Jurkat, Clone E6-1 (cell line): ENCODE data around the gene FAM200A.
"Not testable (repeated sequence)": the region's sequence is repeated elsewhere in the genome, so short reads cannot be mapped to it uniquely, and the experiment has no call there.

Experiments used
- DNase-seq: peaks from one replicate; pipeline ENCODE4 v3.0.0-alpha.2; 2011; ENCODE audit warnings: low read depth, low spot score
- H3K4me3 ChIP-seq: 2 replicates; pipeline ENCODE4 v1.5.1; 2011; ENCODE audit warnings: mild to moderate bottlenecking, low read length, control low read depth, moderate library complexity

The FAM200A gene

GRCh38 chr7:99521399-99521798 lies 30.5 kb downstream of the FAM200A start:
- no peak for DNase-seq
- H3K4me3 ChIP-seq: no peak overlapping the region

GRCh38 chr7:99514050-99514449 lies 37.9 kb downstream of the FAM200A start:
- no peak overlapping the region for H3K4me3 ChIP-seq
- no peak for DNase-seq

GRCh38 chr7:99505324-99505662 lies 46.6 kb downstream of the FAM200A start:
- peak overlapping the region; percentile 92 for H3K4me3 ChIP-seq
- no peak for DNase-seq

GRCh38 chr7:99504603-99505323 lies 47.2 kb downstream of the FAM200A start, which contains the start of gene ZKSCAN5:
ZKSCAN5 (plus strand) TSS chr7:99504662; CDS start chr7:99506045, 1,383 bp downstream.
- peak within 1 kb of the TSS; percentile 92 for H3K4me3 ChIP-seq
- peak; percentile 91 for DNase-seq

GRCh38 chr7:99504281-99504602 lies 47.7 kb downstream of the FAM200A start:
- peak overlapping the region; percentile 92 for H3K4me3 ChIP-seq
- no peak for DNase-seq

- DNase-seq: peak; percentile 28
- H3K4me3 ChIP-seq: not testable (repeated sequence)
Observed at GRCh38 chr7:99501236-99501635, 50.7 kb downstream of the FAM200A start.

GRCh38 chr7:99500637-99501009 lies 51.3 kb downstream of the FAM200A start:
- no peak for DNase-seq
- peak overlapping the region; percentile 97 for H3K4me3 ChIP-seq

- peak; percentile 89 for DNase-seq
Observed at GRCh38 chr7:99499721-99500636, 51.9 kb downstream of the FAM200A start, which contains the start of gene ZNF394. ZNF394 (minus strand) TSS chr7:99500281; CDS start chr7:99500093, 188 bp downstream.

GRCh38 chr7:99499371-99499720 lies 52.6 kb downstream of the FAM200A start:
- peak overlapping the region; percentile 97 for H3K4me3 ChIP-seq
- no peak for DNase-seq

More at GRCh38 chr7:99499721-99500636, 51.9 kb downstream of the FAM200A start, which contains the start of gene ZNF394:
- peak within 1 kb of the TSS; percentile 97 for H3K4me3 ChIP-seq

GRCh38 chr7:99498546-99498944 lies 53.4 kb downstream of the FAM200A start:
- H3K4me3 ChIP-seq: peak overlapping the region; percentile 97
- no peak for DNase-seq

- peak overlapping the region; percentile 97 for H3K4me3 ChIP-seq
- peak; percentile 55 for DNase-seq
Observed at GRCh38 chr7:99497766-99498545, 54.0 kb downstream of the FAM200A start.
